Smooth muscle cell of trachea (primary cell): Measurements from ENCODE around the gene DPEP2. TPM values are rescaled to one million over a fixed set of nuclear protein-coding genes. Genes with fewer than 3 reads are reported as not detected.

Experiments used
- total RNA-seq: library from RNA; depleted of rRNA; stranded (reverse); fragments of >200 nt; gene quantifications from 2 replicates; pipeline ENCODE4 v1.2.1, GENCODE V29; 2014

DPEP2 gene
- total RNA-seq, result not detected in 2 replicates

DNA sequence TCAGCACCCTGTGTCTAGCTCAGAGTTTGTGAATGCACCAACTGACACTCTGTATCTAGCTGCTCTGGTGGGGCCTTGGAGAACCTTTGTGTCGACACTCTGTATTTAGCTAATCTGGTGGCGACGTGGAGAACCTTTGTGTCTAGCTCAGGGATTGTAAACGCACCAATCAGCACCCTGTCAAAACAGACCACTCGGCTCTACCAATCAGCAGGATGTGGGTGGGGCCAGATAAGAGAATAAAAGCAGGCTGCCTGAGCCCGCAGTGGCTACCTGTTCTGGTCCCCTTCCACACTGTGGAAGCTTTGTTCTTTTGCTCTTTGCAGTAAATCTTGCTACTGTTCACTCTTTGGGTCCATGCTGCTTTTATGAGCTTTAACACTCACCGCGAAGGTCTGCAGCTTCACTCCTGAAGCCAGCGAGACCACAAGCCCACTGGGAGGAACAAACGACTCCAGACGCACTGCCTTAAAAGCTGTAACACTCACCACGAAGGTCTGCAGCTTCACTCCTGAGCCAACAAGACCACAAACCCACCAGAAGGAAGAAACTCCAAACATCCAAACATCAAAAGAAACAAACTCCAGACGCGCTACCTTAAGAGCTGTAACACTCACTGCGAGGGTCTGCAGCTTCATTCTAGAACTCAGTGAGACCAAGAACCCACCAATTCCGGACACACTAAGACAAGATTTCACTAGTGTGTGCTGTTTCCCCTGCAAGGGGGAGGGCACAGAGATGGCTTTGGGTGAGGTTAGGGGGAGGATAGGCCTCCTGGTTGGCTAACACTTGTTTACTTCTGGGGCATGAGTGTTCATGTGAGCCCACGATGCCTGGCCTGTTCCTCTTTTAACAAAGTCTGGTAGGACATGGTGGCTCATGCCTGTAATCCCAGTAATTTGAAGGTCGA, at the start of gene DPEP2:
TSS of gene DPEP2 (minus strand) at position 706 of the 910 bp plus-strand sequence. CDS start 6,272 bp downstream, outside the sequence.

DNA sequence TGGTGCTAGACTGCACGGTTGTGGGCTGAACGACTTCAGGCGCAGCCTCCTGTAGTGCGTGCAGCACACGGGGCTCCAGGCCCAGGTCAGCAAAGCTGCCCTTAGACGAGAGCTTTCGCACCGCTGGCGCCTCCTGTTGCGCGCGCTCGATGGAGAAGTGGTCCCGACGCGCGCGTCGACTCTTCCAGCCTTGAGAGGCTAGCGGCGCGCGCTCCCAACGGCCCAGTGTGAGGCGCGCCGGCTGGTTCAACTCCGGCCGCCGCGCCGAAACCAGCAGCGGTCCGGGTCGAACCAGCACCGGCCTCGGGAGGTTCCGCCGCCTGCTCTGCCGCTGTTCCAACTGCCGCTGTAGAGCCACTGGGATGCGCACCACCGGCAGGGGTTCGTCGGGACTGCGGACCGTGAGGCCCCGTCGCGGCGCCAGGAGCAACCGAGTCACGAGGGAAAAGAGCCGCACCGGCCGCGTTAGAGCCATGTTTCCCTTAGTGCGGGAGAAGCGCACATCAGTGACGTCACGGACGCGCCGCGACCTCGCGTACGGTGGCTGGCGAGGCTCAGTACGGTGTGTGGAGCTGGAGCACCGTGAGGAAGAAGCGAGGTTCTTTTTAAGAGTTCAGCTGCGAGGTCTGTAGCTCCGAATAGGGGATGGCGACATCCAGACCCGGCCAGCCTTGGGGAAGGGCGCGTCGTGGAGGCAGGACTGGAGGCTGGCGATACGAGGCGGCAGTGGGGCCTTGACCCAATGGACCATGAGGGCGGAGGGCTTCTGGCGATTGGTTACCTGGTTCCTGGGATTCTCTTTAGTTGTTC, 23.6 kb upstream of the DPEP2 start, which contains the start of the genes DDX28 and DUS2:
TSS of gene DDX28 (minus strand) at position 505 of the 810 bp plus-strand sequence. CDS start at position 475, 30 bp downstream.
TSS of gene DUS2 (plus strand) at position 557 of the 810 bp plus-strand sequence. CDS start 14,740 bp downstream, outside the sequence.

GRCh38 chr16:68015681-68016080, 16.4 kb upstream of the DPEP2 start, which contains the start of gene DPEP2NB:
Gene DPEP2NB, minus strand, starts transcription at chr16:68015911. Its CDS starts 141 bp downstream, at chr16:68015770.

DNA sequence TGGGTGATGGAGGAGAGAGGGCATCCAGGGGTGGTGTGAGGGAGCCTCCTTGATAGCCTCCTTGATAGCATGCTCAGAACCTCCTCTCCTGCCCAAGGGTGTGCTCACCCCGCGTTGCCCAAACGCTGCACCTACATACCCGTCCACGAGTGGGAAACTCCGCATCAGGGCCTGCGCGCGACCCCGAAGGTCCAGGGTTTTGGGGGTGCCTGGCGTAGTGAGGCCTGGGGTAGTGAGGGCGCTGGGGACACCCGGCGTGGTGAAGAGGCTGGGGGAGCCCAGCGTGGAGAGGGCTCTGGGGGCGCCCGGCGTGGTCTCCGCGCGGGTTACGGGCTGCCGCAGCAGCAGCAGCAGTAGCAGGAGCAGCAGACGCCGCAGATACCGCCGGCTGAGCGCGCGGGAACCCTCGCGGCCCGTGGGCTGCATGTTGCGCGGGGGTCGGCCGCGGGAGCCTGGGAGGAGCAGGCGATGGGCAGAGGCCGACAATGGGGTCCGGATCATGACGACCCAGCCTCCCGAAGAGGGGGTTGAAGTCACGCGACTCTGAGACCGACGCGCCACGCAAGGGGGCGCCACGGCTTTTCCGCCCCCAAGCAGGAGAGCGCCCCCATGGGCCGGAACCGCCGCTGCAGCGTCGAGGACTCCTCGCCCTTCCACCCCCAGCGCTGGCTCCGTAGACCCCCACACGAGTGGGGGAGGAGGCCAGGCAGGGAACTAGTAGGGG, 19.2 kb downstream of the DPEP2 start, which contains the start of gene DPEP3:
TSS of gene DPEP3 (minus strand) at position 545 of the 724 bp plus-strand sequence. CDS start at position 426, 119 bp downstream.

DNA sequence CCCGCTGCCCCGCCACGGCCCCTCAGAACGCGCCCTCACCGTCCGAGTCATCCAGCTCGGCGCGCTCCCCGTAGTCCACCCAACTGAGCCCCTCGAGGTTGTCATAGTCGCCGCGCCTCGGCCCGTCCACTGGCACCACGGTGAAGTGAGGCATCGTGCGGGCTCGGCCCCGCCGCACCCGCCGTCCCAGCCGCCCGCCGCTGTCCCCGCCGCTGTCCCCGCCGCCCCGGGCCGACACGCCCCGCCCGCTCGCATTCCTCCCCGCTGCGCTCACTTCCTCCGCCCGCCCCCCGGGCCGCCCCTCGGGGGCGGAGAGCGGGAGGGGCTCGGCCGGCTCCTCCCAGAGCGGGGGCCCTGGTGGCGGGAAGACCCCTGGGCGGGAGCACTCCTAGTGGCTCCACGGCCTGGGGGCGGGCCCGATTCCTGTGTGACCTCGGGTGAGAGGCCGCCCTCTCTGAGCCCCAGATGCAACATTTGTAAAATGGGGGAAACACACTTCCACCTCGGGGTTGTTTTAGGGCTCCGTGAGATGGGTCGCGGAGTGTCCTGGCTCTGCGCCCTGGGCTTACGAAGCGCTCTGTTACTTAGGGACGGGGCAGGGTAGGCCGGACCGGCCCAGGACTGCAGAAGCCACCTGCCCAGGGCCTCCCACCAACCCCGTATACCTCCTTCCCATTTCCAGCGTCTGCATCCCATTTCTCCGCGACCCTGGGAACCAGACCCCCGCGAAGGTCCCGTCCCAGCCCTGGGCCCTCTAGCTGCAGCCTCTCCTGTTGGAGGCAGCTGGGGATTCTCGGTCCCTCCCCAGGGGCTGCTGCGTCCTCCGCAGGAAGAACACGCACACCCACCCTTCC, 30.7 kb downstream of the DPEP2 start, which contains the start of gene SLC12A4:
TSS of gene SLC12A4 (minus strand) at position 238 of the 854 bp plus-strand sequence. CDS start at position 154, 84 bp downstream.

GRCh38 chr16:67943619-67944504, 55.4 kb downstream of the DPEP2 start, which contains the start of gene LCAT:
Gene LCAT, minus strand, starts transcription at chr16:67944120. Its CDS starts 19 bp downstream, at chr16:67944101.

Other genes starting within 250 kb of the DPEP2 start
- 4.9 and 7.8 TPM in 2 replicates for gene RANBP10, start 192.9 kb downstream of the DPEP2 start, total RNA-seq
- gene TSNAXIP1, start 192.6 kb downstream of the DPEP2 start, total RNA-seq, result 0.73 and 1.3 TPM in 2 replicates
- 32.6 and 58.1 TPM in 2 replicates for gene THAP11, start 157.2 kb downstream of the DPEP2 start, total RNA-seq
- 141 and 205 TPM in 2 replicates for gene NUTF2, start 152.6 kb downstream of the DPEP2 start, total RNA-seq
- gene CENPT, start 151.8 kb downstream of the DPEP2 start, total RNA-seq, result 35.6 and 36.1 TPM in 2 replicates
- gene EDC4, start 126.4 kb downstream of the DPEP2 start, total RNA-seq, result 61.5 and 67.2 TPM in 2 replicates
- 0.73 TPM in 1 of 2 replicates, not detected in the other for gene NRN1L, start 114.6 kb downstream of the DPEP2 start, total RNA-seq
- gene PSKH1, start 106.2 kb downstream of the DPEP2 start, total RNA-seq, result 14.5 and 18.5 TPM in 2 replicates
- gene CTRL, start 67.6 kb downstream of the DPEP2 start, total RNA-seq, result 0.33 and 0.44 TPM in 2 replicates
- 56.1 and 69.8 TPM in 2 replicates for gene PSMB10, start 62.6 kb downstream of the DPEP2 start, total RNA-seq
- gene LCAT, start 55.4 kb downstream of the DPEP2 start, total RNA-seq, result 7.6 and 12.4 TPM in 2 replicates
- gene SLC12A4, start 30.8 kb downstream of the DPEP2 start, total RNA-seq, result 78.1 and 109 TPM in 2 replicates
- gene DPEP3, start 19.0 kb downstream of the DPEP2 start, total RNA-seq, result not detected in 2 replicates
- not detected in 2 replicates for gene DPEP2NB, start 16.4 kb upstream of the DPEP2 start, total RNA-seq
- 9.3 TPM in 2 replicates for gene DDX28, start 23.7 kb upstream of the DPEP2 start, total RNA-seq
- 18.7 and 31.1 TPM in 2 replicates for gene DUS2, start 23.8 kb upstream of the DPEP2 start, total RNA-seq
- 8.1 and 15.1 TPM in 2 replicates for gene NFATC3, start 85.9 kb upstream of the DPEP2 start, total RNA-seq
- 0.15 and 0.99 TPM in 2 replicates for gene ESRP2, start 236.6 kb upstream of the DPEP2 start, total RNA-seq
- gene PLA2G15, start 245.9 kb upstream of the DPEP2 start, total RNA-seq, result 26.6 and 44.8 TPM in 2 replicates